ENCODE data around the gene TNFAIP3.

The TNFAIP3 gene

DNA sequence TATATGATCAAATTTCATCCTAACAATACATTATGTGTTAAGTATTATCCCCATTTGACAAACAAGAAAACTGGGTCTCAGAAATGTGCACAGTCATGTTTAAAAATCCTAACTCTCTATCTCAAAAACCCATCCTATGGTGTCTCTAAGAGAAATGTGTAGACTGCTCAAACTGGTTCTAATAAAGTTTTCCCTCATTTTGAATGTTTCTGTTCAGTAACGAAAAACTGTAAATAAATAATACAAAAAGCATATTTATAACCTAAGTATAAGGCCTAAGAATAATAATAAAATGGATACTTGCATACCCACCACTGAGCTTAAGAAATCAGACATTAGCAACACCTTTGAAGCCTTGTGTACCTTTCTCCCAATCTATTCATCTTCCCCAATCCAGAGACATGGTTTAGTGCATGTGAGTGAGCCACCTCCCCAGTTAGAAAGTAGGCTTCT, 39.0 kb downstream of the TNFAIP3 start:
- peaks cover 20% of the 10 kb centered on the region for H3K4me1 Mint-ChIP-seq
- DNase-seq: no peak
- no peaks in the 10 kb centered on the region for H3K27me3 Mint-ChIP-seq (ENCODE audit: low read depth, poor library complexity)
- no peak overlapping the region for H3K27ac Mint-ChIP-seq
- TF ChIP-seq, protein P1, sequence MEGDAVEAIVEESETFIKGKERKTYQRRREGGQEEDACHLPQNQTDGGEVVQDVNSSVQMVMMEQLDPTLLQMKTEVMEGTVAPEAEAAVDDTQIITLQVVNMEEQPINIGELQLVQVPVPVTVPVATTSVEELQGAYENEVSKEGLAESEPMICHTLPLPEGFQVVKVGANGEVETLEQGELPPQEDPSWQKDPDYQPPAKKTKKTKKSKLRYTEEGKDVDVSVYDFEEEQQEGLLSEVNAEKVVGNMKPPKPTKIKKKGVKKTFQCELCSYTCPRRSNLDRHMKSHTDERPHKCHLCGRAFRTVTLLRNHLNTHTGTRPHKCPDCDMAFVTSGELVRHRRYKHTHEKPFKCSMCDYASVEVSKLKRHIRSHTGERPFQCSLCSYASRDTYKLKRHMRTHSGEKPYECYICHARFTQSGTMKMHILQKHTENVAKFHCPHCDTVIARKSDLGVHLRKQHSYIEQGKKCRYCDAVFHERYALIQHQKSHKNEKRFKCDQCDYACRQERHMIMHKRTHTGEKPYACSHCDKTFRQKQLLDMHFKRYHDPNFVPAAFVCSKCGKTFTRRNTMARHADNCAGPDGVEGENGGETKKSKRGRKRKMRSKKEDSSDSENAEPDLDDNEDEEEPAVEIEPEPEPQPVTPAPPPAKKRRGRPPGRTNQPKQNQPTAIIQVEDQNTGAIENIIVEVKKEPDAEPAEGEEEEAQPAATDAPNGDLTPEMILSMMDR (IDR thresholded peaks at IDR 0.05): no peak
- H3K4me3 Mint-ChIP-seq: no peak overlapping the region
- H3K9me3 Mint-ChIP-seq: no peaks in the 10 kb centered on the region
- no peaks in the 10 kb centered on the region for H3K36me3 Mint-ChIP-seq (ENCODE audit: low read depth)

DNA sequence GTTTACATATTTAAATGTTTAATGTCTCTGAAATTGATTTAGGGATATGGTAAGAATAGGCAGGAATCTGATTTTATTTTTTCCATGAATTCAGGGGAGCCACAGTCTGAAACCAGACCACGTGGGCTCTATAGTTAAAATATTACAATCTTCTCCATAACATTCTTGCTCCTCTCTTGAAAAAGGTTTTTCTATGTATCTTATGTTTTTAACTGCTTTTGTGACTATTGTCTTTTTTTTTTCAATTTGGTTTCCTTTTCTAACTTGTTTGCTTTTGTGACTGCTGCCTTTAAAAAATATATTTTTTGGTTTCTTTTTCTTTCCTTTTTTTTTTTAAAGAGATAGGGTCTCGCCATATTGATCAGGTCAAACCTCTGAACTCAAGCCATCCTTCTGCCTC, 40.1 kb downstream of the TNFAIP3 start:
- no peak for DNase-seq
- Mint-ChIP-seq H3K4me3 (no peak overlapping the region), H3K9me3 (no peaks in the 10 kb centered on the region), H3K36me3 (ENCODE audit: low read depth) (no peaks in the 10 kb centered on the region), H3K27ac (no peak overlapping the region), H3K27me3 (ENCODE audit: low read depth, poor library complexity) (peaks cover 2% of the 10 kb centered on the region), H3K4me1 (peaks cover 27% of the 10 kb centered on the region)
- TF ChIP-seq, protein P1 (IDR thresholded peaks at IDR 0.05): no peak

DNA sequence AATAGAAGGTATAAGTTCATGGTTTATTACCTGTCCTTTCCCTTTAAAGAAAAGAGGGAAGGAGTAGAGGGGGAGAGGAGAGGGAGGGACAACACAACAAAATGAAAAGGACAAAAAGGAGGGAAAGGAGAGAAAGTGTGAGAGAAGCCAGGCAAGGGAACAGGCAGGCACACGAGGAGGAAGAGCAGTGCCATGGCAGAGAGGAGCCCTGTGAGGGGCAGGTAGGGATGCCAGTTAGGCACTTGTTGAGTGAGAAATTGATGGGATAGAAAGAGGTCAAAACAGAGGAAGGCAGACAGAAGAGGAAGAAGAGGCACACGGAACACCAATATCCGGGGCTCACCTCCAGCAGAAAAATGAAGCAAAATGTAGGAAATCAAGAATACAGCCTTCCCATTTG, 42.5 kb downstream of the TNFAIP3 start:
- H3K4me3 Mint-ChIP-seq: no peak overlapping the region
- TF ChIP-seq, protein P1 (IDR thresholded peaks at IDR 0.05): no peak

DNA sequence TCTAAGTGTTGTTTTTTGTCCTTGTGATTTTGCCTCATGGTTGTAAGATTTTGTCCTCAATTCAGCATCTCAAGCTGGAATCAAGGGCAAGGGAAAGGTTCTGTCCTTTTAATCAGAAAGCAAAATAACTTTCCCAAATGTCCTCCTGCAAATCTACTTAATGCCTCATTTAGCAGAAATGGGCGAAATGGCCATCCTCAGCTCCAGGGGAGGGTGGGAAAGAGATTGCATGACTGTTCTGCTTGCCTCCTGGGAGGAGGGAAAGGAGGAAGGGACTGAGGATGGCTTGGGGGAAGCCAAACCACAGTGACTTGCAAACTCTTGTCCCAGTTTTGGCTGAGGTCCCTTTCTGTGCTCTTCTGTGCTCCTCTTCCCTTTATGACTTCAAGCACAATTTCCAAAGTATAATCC, 43.4 kb downstream of the TNFAIP3 start:
- peaks cover 9% of the 10 kb centered on the region for H3K36me3 Mint-ChIP-seq (ENCODE audit: low read depth)
- H3K27ac Mint-ChIP-seq: no peak overlapping the region
- H3K4me1 Mint-ChIP-seq: peaks cover 19% of the 10 kb centered on the region
- H3K27me3 Mint-ChIP-seq (ENCODE audit: low read depth, poor library complexity): peaks cover 2% of the 10 kb centered on the region
- peaks cover 19% of the 10 kb centered on the region for H3K9me3 Mint-ChIP-seq
- TF ChIP-seq, protein P1 (IDR thresholded peaks at IDR 0.05): no peak
- no peak for DNase-seq
- H3K4me3 Mint-ChIP-seq: no peak overlapping the region

More for the DNA sequence above, 42.5 kb downstream of the TNFAIP3 start:
- Mint-ChIP-seq H3K27me3 (ENCODE audit: low read depth, poor library complexity) (peaks cover 2% of the 10 kb centered on the region), H3K27ac (peak overlapping the region; percentile 12), H3K4me1 (peaks cover 28% of the 10 kb centered on the region), H3K9me3 (peaks cover 13% of the 10 kb centered on the region), H3K36me3 (ENCODE audit: low read depth) (peaks cover 9% of the 10 kb centered on the region)
- no peak for DNase-seq

DNA sequence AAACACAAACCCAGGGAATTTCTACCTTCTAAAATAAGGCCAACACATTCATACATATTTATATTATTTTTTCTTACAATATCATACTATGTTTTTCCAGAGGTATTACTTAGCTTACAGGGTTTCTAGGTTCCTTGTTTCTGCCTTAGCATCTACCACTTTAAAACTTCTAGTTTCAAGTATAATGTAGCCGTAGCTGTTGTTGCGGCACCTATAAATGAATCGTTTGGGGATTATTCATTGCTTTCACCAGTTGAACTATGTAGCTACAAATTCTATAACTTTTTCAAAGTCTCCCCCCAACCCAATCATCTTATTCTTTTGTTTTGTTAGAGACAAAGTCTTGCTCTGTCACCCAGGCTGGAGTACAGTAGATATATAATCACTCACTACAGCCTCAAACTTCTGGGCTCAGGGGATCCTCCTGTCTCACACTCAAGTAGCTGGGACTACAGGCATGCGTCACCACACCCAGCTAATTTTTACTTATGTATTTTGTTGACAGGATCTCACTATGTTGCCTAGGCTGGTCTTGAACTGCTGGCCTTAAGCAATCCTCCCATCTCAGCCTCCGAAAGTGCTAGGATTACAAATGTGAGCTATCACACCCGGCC, 43.9 kb downstream of the TNFAIP3 start:
- H3K27me3 Mint-ChIP-seq (ENCODE audit: low read depth, poor library complexity): peaks cover 2% of the 10 kb centered on the region
- H3K36me3 Mint-ChIP-seq (ENCODE audit: low read depth): peaks cover 9% of the 10 kb centered on the region
- no peak for DNase-seq
- H3K9me3 Mint-ChIP-seq: peaks cover 22% of the 10 kb centered on the region
- TF ChIP-seq, protein P1 (IDR thresholded peaks at IDR 0.05): no peak
- no peak overlapping the region for H3K4me3 Mint-ChIP-seq
- H3K27ac Mint-ChIP-seq: no peak overlapping the region
- peaks cover 17% of the 10 kb centered on the region for H3K4me1 Mint-ChIP-seq

DNA sequence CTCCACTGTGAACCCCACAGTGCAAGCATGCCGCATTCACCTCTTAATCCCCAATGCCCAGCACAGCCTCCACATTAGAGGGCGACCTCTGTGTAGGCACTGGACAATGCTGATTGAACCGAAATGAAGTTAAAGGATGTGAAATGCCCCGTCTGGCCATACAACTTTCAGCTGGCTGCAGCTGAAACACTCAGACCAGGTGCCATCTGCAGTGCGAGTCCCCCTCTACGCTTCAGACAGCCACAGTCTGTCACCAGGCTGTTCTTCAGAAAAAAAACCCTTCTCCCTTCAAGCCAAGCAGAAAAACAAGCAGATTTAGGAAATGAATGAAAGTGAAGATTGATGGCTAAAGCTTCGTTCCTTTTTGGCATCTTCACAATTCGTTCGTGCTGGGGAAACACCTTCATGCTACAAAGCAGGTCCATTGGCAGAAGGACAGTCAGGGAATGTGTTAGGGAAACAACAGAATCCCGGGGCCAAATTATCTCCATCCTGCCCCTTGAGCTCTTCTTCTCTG, 44.7 kb downstream of the TNFAIP3 start:
- Mint-ChIP-seq H3K27me3 (ENCODE audit: low read depth, poor library complexity) (peaks cover 2% of the 10 kb centered on the region), H3K27ac (no peak overlapping the region), H3K9me3 (peaks cover 22% of the 10 kb centered on the region), H3K4me3 (no peak overlapping the region), H3K36me3 (ENCODE audit: low read depth) (peaks cover 9% of the 10 kb centered on the region), H3K4me1 (peaks cover 11% of the 10 kb centered on the region)
- DNase-seq: no peak
- TF ChIP-seq, protein P1 (IDR thresholded peaks at IDR 0.05): no peak
